GM12875 (cell line): ENCODE measurements around the gene WWOX.

Source experiments
- H3K4me3 ChIP-seq: one replicate; pipeline ENCODE4 v1.5.1; 2011; ENCODE audit warnings: low read depth, low read length, control low read depth
- TF ChIP-seq, protein P1 (sequence below): IDR thresholded peaks from 2 replicates; pipeline ENCODE4 v1.5.1; 2011; ENCODE audit warnings: low read depth, mild to moderate bottlenecking, control low read depth, inconsistent platforms, low read length, moderate library complexity, borderline replicate concordance; ENCODE audit not compliant: insufficient read depth

Gene WWOX

DNA sequence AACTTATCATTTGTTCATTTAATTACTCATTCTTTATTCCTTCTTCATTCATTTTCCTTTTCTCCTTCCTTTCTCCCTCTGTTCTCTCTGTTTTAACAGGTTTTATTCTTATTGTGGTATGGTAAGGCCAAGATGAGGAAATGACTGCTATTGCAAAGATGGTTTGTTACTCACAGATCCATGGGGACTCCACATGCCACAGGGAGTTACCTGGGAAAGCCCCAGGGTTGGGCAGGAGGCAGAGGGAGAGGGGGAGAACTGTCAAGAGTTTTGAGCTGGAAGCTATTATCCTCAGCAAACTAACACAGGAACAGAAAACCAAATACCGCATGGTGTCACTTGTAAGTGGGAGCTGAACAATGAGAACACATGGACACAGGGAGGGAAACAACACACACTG lies 453.3 kb downstream of the WWOX start:
- H3K4me3 ChIP-seq = no peak overlapping the region
- TF ChIP-seq, protein P1, sequence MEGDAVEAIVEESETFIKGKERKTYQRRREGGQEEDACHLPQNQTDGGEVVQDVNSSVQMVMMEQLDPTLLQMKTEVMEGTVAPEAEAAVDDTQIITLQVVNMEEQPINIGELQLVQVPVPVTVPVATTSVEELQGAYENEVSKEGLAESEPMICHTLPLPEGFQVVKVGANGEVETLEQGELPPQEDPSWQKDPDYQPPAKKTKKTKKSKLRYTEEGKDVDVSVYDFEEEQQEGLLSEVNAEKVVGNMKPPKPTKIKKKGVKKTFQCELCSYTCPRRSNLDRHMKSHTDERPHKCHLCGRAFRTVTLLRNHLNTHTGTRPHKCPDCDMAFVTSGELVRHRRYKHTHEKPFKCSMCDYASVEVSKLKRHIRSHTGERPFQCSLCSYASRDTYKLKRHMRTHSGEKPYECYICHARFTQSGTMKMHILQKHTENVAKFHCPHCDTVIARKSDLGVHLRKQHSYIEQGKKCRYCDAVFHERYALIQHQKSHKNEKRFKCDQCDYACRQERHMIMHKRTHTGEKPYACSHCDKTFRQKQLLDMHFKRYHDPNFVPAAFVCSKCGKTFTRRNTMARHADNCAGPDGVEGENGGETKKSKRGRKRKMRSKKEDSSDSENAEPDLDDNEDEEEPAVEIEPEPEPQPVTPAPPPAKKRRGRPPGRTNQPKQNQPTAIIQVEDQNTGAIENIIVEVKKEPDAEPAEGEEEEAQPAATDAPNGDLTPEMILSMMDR = no peak

DNA sequence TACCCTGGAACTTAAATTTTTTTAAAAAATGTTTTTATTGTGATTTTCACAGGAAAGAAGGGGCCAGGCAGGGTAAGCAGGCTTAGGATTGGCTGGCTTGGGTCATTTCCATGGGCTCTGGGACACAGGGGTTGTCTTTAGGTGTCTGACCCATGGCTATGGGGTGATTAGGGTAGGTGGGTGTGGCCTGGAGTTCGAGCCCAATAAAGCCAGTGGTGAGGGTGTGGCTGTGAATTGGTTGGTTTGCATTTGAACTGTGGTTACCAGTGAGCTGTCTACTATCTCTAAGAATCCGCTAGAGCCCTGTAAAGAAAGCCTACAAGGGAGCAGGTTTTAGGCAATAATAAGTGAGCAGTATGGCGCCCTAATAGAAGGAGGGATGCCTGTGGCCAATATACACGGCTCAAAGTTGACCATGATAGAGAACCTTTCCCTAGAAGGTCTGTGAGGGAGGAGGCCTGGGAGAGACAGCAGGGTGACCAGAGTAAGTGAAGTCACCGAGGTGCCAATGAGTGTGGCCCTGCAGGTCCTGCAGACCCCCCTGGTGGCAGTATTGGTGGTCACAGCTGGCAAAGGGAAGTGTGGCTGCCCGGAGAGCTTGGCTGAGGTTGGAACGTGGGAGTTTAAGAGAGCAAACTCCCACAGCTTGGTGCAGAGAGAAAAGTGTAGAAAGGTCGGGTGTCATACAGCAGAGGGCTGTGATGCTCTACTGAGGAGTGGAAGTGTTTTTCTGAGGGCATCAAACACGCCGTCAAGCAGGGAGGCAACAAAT lies 454.0 kb downstream of the WWOX start:
- TF ChIP-seq, protein P1 = no peak
- H3K4me3 ChIP-seq = no peak overlapping the region

DNA sequence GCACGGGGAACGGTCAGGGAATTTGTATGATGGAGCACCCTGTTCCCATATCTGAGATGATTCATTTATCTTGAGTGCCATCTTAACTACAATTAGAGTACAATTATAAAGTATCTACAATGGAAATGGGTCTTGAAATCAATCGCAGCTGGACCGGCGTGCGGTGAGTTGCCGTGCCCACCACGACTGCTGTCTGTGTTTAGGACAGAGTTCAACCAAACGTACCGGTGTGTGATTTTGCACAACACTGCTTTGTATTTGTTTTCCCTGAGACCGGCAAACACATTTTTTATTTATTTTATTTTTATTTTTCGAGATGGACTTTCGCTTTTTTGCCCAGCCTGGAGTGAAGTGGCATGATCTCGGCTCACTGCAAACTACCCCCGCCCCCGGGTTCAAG lies 457.0 kb downstream of the WWOX start:
- no peak overlapping the region for H3K4me3 ChIP-seq
- TF ChIP-seq, protein P1 = no peak

DNA sequence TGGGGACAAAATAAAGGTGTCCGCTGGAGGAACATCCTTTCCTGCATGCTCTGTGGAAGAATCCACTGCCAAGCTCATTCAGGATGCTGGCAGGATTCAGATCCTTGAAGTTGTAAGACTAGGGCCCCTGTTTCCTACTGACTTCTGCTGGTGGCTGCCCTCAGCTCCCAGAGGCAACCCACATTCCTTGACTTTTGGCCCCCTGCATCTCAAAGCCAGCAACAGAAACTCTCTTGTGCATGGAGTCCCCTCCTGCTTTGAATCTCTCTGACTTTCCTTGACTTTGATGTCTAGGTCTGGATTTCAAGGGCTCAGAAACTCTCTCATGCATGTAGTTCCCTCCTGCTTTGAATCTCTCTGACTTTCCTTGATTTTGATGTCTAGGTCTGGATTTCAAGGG lies 461.5 kb downstream of the WWOX start:
- TF ChIP-seq, protein P1 = no peak
- no peak overlapping the region for H3K4me3 ChIP-seq

DNA sequence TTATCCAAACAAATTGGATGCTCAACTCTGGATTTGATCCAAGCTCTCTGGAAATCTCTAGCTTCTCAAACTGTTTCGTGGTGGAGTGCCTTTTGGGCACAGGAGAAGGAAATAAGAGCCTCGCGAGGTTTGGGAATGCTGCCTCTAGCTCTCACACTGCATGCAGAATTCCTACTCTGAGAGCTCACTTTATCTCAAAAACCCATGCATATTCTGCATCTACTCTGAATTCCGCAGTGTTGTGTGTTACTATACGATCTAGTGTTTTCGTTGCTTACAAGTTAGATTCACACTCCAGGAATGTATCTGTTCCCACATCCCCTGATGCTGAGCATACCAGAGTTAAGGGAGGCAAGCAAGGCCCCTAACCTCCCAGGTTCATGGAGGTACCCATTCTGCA lies 462.7 kb downstream of the WWOX start:
- TF ChIP-seq, protein P1 = no peak
- no peak overlapping the region for H3K4me3 ChIP-seq

DNA sequence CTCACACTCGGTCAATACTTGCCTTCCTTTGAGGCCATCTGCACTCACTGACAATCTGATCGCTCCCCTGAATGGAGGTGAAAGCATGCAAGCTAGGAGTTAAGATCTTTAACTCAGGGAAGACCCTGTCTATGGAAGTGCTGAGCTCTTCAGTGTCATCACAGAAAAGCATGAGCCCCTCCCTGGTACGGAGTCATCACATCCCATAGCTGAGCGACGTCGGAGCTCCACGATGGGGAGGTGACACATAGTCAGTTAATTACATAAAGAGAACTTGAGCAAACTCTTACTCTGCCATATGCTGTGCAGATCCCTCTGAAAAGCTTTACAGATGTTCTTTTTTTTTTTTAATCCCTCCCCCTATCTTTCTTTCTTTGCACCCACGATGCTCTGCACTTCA lies 463.2 kb downstream of the WWOX start:
- TF ChIP-seq, protein P1 = no peak
- H3K4me3 ChIP-seq = no peak overlapping the region

DNA sequence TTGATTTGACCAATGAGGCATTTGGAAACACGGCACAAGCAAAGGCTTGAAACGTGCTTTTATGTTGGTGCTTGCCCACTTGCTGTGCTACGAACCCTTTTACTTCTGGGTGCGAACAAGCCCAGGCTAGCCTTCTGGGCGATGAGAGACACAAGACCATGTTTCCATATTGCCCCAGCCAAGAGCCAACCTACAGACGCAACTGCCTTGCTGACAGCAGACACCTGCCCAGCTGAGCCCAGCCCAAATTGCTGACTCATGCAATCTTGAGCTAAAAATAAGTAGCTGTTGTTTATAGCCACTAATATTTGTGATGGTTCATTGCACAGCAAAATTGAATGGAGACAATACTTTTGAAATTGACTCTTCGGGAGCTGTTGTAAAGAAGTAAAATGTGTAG lies 464.5 kb downstream of the WWOX start:
- TF ChIP-seq, protein P1 = no peak
- no peak overlapping the region for H3K4me3 ChIP-seq
